Stimulated activated CD4-positive, alpha-beta T cell treated with anti-CD3 and anti-CD28 coated beads, Interleukin-4, amount 100 ng/mL, for 1 hour (primary cell): Measurements from ENCODE around the gene GTF3C4.
A peak's percentile ranks its signal among the peaks of the same experiment; 100 is the strongest.

Source experiments
- DNase-seq: peaks from one replicate; pipeline ENCODE4 v3.0.0-alpha.2; 2020

The GTF3C4 gene

DNA sequence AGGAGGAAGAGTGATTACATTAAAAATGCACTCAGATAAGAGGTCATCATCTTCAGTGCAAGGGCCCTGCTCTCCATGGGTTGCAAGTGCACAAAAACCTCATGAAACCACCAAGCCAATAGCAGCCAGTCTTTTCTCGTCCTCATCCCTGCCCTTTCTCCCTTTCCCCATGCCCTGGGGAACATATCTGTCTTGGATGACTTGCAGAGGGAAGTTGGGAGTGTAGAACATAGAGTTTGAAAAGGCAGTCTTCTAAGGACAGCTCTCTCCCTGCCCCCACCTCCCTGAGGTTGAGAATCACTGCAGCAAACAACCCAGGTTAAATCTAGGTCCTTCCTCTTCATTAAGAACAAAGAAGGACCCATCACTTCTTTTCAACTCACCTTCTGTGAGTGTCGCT lies 22.5 kb upstream of the GTF3C4 start:
- DNase-seq, result no peak

DNA sequence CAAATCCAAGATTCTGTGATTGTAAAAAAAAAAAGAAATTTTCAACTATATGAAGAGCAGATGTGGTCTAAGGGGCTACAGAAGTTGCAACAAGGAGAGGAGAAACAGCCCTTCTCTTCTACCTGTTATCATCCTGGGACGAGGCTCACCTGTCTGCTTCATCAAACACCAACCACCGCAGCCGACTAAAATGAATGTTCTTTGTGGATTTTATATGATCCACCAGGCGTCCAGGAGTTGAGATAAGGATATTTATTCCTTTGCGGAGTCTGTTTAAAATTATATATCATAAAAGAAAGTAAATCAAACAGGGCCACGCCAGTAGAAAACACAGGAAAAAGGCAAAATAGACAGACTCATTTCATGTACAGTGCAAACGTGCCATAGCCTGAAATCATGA lies 22.0 kb upstream of the GTF3C4 start:
- no peak for DNase-seq

DNA sequence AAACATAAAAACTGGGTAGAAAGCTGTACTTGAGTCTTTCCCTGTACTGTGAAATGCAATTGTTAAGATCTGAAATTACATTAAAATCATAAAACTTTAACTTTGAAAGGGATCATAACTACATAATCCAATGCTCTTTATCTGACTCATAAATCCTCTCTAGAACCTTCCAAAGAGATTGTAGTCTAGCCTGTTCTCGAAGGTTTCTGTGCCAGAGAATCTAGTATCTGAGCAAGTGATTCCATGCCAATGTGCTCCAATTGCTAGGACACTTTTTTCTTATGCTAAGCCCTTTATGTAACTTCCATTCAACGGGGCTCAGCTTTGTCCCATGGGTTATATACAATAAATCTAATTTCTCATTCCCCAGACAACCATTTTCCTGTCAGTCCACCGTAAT lies 21.6 kb upstream of the GTF3C4 start:
- no peak for DNase-seq

DNA sequence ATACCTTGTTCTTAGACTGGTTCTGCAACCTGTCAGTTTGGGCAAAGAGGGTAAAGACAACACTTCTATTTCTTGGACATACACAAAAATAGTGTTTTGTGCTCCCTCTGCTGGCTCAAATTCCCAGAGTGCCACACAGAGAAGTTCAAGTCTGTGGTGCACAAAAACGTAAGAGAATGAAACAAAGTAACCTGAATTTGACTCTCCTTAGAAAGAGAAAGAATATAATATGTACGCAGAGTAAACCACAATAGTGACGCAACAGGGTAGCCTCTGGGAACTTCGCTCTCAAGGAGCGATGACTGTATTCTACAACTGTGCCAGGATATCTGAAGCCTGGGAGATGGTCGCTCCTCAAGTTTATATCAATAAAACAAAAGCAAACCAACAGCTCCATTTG lies 19.0 kb upstream of the GTF3C4 start:
- no peak for DNase-seq

DNA sequence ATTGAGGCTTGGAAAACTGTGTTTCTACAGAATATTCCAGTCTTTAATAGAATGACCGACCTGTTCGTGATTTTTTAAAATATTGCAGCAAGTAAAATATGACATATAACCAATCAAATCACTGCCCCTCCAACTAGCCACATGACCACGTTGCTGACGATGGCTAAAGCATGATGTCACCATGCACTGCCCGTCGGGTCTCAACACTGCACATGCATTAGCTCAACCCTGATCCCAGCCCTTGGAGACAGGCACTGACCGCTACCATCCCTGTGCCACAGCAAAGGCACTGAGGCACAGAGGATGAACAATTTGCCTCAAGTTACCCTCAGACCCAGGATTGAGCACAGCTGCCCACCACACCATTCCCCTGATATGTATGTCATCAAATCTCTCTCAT lies 14.0 kb upstream of the GTF3C4 start:
- no peak for DNase-seq

DNA sequence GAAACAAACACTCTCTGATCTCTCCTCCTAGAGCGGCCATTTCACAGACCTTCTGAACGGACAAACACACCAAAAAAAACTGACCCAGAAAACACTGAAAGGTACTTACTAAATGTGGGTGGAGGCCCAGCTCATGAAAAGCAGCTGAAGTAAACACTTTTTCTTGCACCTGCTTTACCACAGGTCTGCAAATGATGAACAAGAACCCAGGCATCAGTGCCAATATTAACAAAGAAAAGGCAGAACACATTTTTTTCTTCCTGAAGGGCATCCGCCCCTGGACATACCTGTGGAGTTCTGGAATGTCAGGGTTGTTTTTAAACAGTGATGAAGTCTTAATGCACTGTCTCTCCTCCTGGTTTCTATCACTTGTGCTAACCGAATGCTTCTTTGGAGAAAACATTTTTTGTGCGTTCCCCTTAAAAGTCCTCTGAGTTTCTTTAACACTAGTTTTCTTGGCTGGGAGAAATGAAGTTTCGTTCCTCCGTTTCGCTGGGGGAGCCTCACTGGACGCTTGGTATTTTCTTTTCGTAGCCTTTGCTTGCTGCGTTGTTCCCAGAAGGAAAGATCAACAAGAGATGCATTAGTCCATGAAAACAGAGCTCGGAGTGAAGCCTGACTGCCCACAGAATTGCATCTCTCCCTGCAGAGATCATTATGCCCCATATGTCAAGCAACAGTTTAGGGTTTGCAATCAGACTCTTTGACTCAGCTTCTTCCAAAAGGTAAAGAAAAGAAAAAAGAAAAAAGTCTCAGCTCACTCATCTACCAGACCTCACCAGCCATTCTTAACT lies 7.9 kb upstream of the GTF3C4 start:
- DNase-seq, result no peak

DNA sequence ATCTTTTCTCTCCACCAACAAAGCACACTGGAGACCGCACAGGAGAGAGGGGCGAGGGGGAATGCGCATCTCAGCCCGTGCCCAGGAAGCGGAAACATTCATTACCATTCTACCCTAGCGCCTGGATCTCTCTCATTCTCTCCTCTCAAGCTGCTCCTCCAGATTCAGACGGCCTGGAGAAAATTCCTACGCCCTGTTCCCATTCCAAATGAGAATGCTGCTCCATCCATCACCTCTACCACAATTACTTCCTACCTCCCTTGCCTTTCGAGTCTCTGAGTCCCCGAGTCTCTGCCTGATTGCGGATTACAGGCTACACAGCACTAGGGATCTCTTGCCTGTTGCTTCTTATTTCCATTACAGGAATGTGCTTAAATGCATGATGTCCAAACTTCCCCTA lies 7.1 kb upstream of the GTF3C4 start:
- DNase-seq, result no peak

DNA sequence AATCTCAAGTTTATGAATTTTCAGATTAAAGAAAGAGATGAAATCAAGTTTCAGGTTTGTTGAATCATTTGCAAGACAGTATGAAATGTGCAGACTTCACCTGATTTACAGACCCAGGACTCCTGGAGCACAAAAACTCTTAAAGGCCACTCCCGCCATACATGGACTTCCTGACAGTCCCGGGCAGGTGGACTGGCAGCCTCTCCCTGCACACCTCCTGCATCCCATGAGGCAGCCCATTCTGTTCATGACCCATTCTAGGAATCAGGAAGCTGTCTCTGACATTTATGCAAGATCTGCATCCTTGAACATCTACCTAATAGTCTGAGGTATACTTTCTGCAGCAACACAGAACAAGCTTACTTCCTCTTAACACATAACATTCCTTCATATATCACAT lies 6.4 kb upstream of the GTF3C4 start:
- DNase-seq, result no peak

DNA sequence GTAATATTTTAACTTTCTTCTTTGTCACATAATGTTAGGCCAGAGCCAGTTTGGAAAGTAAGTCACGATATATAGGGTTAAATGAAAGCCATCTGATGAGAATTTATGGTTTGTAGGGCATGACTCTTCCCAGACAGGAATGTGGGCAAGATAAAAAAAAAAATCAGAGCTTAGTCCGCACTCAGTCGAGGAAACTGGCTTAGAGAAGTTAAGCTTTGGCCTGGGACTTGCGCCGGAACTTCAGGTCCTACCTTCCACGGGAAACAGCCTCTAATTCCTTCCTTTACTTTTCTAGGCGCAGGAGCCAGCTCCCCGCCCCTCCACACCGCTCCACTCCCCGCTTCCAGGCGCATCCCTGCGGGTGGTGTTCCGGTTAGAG lies 956 bp upstream of the GTF3C4 start:
- no peak for DNase-seq

DNA sequence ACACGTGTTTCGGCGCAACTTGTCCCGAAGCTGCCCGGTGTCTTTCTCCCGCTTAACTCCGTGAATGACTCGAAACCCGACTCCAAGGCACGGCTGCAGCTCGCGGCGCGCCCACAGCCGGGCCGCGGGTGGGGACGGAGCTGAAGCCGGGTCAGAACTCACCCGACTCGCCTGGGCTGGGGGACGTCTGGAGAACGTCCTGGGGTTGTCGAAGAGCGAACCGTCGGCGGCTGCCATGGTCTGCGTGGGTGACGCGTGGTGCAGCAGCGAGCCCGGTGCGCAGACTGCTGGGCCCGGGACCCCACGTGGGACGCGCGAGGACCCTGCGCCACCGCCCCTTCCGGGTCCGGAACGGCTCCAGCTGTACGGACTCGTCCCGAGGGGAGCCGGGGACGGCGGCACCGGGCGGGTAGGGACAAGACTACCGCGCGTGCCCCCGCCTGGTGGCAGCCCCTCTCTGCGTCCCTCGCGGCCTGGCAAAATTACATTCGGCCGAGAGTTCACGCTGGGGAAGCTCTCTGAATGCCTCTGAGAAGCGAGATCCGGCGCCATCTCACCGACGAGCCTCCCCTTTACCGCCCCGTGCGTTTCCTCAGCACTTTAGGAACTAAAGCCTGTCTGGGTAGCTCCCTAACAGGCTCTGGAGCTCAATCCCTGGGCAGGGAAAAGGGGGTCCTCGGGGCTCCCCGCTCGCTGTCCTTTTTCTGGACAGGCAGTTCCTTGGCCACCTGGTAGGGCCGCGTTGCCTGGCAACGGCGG lies 387 bp upstream of the GTF3C4 start, which contains the start of gene DDX31:
Gene DDX31, minus strand, starts transcription at position 286 of the 759 bp plus-strand sequence. Its CDS starts 49 bp downstream, at position 237.
- DNase-seq, result peak; percentile 86

DNA sequence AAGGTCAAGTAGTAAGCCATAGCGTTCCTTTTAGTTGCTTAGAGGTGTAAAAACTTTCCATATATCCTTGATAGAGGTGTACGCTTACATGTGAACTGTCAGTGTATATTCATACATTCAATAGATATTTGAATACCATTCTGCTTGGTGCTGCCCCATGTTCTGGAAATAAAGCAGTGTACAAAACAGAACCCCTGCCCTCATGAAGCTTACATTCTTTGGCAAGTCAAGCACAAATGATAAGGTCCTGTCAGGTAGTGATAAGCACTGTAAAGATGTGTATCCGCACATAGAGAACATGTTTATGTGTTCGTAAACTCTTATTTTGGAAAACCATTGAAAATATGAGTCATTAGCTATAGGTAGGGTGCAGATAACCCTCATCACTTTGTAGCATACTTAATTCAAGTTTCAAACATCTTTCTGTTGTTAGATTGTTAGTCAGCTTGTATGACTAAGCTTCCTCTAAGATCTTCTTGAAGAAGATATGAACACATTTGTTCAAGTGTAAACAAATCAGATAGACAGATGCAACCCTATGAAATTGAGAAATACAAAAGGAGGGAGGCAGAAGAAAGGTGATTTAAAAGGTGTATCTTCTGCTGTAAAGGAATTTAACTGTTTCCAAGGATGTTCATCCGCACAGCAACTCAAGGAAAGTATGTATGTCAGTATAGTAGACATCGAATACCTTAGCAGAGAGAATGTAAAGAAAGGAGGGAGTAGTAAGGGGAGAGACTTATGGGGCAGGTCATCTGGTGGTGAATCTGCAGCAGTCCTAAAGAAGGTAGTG lies 1.6 kb downstream of the GTF3C4 start:
- DNase-seq, result no peak

DNA sequence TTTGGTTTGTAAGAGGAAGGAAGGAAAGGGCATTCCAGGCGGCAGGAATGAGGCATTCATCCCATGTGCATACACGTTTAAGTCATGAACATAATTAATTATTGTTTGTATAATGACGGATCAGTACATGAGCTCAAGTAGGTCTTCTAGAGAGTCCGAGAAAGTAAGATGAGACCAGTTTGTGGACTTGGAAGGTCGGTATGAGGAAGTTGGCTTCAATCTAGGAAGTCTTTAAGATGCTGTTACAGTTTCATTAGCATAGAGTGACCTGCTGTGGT lies 2.1 kb downstream of the GTF3C4 start:
- no peak for DNase-seq

DNA sequence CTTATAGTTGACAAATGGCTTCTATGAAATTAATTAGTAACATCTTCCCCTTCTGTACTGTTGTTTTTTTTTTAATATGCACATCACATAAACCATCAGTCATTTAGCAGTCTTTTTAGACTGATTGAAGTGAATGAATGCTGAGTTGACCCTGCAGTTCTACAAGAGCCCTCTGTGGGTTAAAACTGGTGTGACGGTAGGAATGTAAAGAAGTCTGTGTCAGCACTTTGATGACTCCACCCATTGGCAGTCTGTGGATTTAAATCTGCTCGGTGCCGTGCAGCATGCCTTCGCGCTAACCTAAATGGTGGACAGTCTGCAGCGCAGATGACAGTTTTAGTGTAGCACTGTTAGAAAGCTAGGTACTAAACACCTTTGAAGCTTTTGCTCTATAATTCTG lies 3.1 kb downstream of the GTF3C4 start:
- no peak for DNase-seq

DNA sequence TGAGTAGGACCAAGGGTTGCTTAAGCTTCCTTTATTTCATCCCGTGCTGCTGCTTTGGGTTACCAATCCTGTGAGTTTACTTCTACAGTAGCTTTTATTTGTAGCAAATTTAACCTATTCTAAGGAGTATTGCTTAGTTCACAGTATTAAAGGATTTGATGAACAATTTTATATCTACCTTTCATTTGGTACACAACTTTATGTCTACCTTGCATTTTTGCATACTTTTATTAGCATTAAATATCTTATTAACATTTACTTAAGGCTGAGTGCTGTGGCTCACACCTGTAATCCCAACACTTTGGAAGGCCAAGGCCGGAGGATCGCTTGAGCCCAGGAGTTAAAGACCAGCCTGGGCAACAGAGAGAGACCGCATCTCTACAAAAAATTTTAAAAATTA lies 4.2 kb downstream of the GTF3C4 start:
- no peak for DNase-seq

DNA sequence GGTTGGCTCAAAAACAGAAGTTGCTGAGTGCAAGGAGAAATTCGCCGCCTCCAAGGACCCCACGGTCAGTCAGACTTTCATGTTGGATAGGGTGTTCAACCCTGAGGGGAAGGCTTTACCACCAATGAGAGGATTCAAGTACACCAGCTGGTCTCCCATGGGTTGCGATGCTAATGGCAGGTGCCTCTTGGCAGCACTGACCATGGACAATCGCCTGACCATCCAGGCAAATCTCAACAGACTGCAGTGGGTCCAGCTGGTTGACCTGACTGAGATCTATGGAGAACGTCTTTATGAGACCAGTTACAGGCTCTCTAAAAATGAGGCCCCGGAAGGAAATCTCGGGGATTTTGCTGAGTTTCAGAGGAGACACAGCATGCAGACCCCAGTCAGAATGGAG lies 7.7 kb downstream of the GTF3C4 start:
- no peak for DNase-seq

DNA sequence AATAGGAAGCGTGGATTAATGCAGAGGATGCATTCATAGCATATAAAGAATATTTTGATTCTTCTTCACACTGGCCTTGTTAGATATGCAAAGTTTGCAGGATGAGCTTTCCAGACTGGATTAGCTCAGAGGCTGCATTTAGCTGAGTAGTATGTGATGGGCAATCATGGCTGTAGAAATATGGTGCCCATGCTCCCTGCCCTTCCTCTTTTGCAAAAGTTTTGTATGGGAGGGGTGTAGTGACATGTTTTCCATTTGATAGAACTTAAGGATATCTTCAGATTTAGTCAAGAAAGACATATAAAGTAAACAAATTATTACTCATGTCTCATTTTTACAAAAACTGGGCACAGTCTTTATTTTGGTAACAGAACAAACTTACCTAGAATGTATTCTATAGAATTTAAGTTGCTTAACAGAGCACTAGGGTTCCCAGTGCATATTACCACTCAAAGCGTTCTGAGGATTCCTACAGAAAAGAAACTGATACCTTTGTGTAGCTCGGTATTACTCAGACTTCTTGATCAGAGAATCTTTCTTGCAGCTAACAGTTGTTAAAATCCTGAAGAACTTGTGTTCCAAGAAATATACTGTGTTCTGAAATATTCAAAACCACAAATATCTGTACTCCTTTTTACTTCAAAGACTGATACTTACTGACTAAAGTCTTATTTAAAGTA lies 9.8 kb downstream of the GTF3C4 start:
- no peak for DNase-seq

DNA sequence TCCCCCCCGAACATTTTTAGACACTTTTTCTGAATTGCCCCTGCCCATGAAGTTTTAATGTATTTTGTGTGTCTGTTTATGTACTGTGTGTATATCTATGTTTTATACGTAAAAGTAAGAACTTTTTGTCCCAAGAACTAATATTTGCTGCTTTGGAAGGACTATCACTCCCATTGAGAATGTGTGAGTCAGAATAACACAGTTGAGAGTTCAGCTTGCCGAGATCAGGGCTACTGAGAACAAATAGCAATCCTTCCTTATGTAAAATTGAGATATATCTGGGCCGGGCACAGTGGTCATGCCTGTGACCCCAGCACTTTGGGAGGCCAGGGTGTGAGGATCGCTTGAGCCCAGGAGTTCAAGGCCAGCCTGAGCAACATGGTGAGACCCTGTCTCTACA lies 11.3 kb downstream of the GTF3C4 start:
- no peak for DNase-seq

DNA sequence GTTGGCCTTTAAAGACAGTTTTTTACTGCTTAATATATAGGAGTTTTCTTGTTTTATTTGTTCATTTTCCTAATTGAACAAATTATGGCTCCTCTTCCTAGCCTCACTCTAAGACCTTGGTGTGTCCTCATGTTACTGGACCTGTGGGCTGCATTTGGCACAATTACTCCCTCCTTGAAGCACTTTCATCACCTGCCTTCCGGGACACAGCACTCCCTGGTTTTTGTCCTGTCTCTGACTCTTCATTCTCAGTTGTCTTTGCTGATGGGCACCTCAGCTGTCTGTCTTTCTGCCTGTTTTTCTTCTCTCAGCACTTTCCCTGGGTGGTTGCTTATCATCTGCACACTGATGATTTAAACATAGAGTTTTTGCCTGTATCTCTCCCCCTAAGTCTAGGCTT lies 13.6 kb downstream of the GTF3C4 start:
- no peak for DNase-seq

DNA sequence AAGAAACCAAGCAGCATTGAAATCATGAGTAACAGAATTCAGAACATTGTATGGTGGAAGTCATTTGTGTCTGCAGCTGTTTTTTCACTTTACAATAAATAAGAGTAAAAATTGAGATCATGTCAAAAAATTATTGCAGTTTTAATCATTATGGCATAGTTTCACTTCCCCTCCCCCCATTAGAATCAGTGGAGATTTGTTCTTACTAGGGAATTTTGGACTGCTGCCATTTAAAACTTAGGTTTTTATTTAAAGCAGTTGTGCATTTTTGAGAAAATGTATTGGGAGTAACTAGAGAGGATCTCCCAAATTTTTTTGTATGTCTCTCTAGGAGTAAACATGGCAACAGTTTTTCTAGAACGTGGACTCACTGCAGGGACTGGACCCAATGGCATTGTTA lies 20.4 kb downstream of the GTF3C4 start:
- DNase-seq, result no peak

DNA sequence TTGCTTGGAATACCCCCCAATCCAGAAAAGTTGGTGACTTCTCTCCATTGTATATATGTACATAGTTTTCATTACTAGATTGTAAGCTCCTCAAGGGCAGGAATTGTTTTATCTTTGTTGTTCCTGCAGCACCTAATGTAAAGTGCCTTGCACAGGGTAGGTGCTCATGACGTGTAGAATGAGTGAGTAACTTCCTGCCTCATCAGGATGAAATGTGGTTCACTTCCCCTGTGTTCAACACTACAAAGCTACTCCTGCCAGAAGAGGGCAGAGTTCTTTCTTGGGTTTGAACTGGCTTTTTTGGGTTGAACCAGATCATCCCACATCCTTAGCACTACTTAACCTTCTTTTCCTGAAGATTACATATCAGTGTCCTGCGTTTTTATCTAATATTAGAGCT lies 23.9 kb downstream of the GTF3C4 start:
- DNase-seq, result no peak

DNA sequence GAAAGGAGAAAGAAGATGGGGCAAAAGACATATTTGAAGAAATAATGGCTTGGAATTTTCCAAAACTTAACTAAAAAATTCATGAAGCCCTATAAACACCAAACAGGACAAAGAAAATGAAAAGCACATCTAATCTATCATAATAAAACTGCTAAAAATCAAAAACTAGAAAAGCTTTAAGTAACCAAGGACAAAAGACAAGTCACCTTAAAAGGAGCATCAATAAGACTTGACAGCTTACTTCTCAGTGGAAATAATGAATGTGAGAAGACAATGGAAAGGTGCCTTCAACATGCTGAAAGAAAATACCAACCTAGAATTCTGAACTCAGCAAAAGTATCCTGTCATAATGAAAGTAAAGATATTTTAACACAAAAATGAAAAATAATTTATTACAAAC lies 27.0 kb downstream of the GTF3C4 start:
- no peak for DNase-seq

DNA sequence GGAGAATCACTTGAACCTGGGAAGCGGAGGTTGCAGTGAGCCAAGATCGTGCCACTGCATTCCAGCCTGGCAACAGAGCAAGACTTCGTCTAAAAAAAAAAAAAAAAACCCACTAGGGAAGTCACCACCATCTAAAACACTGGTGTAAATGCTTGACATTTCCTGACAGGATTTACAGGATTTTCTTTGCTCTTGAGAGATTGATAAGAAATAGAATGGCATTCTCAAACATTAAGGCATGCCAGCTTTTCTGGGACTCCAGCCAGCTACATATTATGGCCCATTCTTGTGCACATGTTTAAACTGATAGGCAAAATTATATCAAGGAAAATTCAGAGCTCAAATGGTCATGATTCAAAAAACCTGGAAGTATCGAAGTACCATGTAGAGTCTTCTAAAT lies 28.7 kb downstream of the GTF3C4 start:
- no peak for DNase-seq

DNA sequence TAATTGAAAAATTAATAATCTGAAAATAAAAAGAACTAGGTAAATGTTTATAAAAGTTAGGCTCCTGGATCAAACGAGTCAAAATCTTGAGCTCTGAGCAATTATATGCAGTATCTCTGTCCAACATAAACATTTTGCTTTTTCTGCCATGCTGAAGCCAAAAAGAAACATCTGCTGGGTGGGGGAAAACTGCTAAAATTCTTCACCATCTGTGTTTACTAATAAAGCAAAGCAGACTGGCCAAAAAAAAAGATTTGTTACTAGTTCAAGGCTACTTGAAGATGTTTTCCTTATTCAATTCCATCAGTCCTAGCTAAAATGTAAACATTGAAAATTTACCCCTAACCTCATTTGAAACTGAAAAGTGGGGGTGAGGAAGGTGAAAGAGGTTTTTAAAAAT lies 29.7 kb downstream of the GTF3C4 start:
- DNase-seq, result no peak
